HEK293 (cell line): ENCODE data around the gene DRD1.

Experiments used
- CTCF ChIA-PET: fragments of 350-600 bp; formaldehyde crosslinking; extraction: SDS; loops from one replicate; lab custom pipeline; 2021; ENCODE audit warnings: antibody characterized with exemption; lab: Yijun Ruan, JAX
- POLR2A ChIA-PET: fragments of 300-600 bp; formaldehyde crosslinking; extraction: SDS; loops from one replicate; lab custom pipeline; 2020; ENCODE audit warnings: antibody characterized with exemption, inconsistent platforms; lab: Yijun Ruan, JAX
- H3K27ac ChIP-seq: fragments of 200-500 bp; sonication (Bioruptor generic); 2 replicates; pipeline ENCODE4 v1.5.1; 2014; ENCODE audit warnings: low read depth, low read length, control low read depth, inconsistent platforms; ENCODE audit errors: extremely low read depth
- H3K36me3 ChIP-seq, 2 experiments: fragments of 200-500 bp in 1 of 2; sonication (Bioruptor generic) in 1 of 2; 1 replicate in 1 of 2; 2 replicates in 1 of 2; pipeline ENCODE4 v1.5.1; 2014 to 2017; ENCODE audit warnings: inconsistent platforms in 2 of 2, low read length in 2 of 2; ENCODE audit not compliant: control insufficient read depth in 2 of 2, insufficient read depth in 1 of 2
- H3K4me1 ChIP-seq: fragments of 200-500 bp; sonication (Bioruptor generic); 2 replicates; pipeline ENCODE4 v1.5.1; 2014; ENCODE audit warnings: mild to moderate bottlenecking, low read length, inconsistent platforms; ENCODE audit not compliant: control insufficient read depth, insufficient read depth
- H3K4me3 ChIP-seq: 2 replicates; pipeline ENCODE4 v1.5.1; 2011; ENCODE audit warnings: low read depth, mild to moderate bottlenecking, control low read depth, low read length, moderate library complexity
- H3K9me3 ChIP-seq: fragments of 200-500 bp; sonication (Bioruptor generic); 2 replicates; pipeline ENCODE4 v1.5.1; 2014; ENCODE audit warnings: low read depth, low read length, inconsistent platforms; ENCODE audit not compliant: control insufficient read depth, insufficient read depth
- EGR2 ChIP-seq: fragments of 450-650 bp; formaldehyde crosslinking; IDR thresholded peaks from 2 replicates; pipeline ENCODE4 v1.5.1; 2016; ENCODE audit warnings: low read depth, missing biosample characterization, missing genetic modification characterization
- GLIS2 ChIP-seq: fragments of 450-650 bp; formaldehyde crosslinking; IDR thresholded peaks from 2 replicates; pipeline ENCODE4 v1.5.1; 2016; ENCODE audit warnings: missing biosample characterization, missing genetic modification characterization
- HIC1 ChIP-seq: fragments of 450-650 bp; formaldehyde crosslinking; IDR thresholded peaks from 2 replicates; pipeline ENCODE4 v1.5.1; 2016; ENCODE audit warnings: missing biosample characterization, missing genetic modification characterization
- HOXA7 ChIP-seq: sonication (generic); formaldehyde crosslinking; IDR thresholded peaks from 2 replicates; pipeline ENCODE4 v1.8.1; 2022; ENCODE audit warnings: missing genetic modification reagents, borderline replicate concordance
- INSM2 ChIP-seq: fragments of 450-650 bp; formaldehyde crosslinking; IDR thresholded peaks from 2 replicates; pipeline ENCODE4 v1.5.1; 2016; ENCODE audit warnings: missing biosample characterization, missing genetic modification characterization
- MZF1 ChIP-seq: fragments of 450-650 bp; formaldehyde crosslinking; IDR thresholded peaks from 2 replicates; pipeline ENCODE4 v1.5.1; 2017; ENCODE audit warnings: missing biosample characterization, missing genetic modification characterization, borderline replicate concordance
- PRDM1 ChIP-seq: fragments of 450-650 bp; formaldehyde crosslinking; IDR thresholded peaks from 2 replicates; pipeline ENCODE4; 2016; ENCODE audit warnings: missing biosample characterization, missing genetic modification characterization
- YY1 ChIP-seq: fragments of 450-650 bp; formaldehyde crosslinking; IDR thresholded peaks from 2 replicates; pipeline ENCODE4 v1.5.1; 2018; ENCODE audit warnings: missing biosample characterization, missing genetic modification characterization
- YY2 ChIP-seq: fragments of 450-650 bp; formaldehyde crosslinking; IDR thresholded peaks from 2 replicates; pipeline ENCODE4 v1.5.1; 2016; ENCODE audit warnings: missing biosample characterization, missing genetic modification characterization
- ZBTB26 ChIP-seq: fragments of 450-650 bp; formaldehyde crosslinking; optimal IDR thresholded peaks from 2 replicates; pipeline ENCODE3; 2016; ENCODE audit warnings: missing biosample characterization, mild to moderate bottlenecking, missing genetic modification characterization
- ZBTB44 ChIP-seq: fragments of 450-650 bp; IDR thresholded peaks from 2 replicates; pipeline ENCODE4 v1.5.1; 2018; ENCODE audit warnings: missing biosample characterization, mild to moderate bottlenecking, missing genetic modification characterization
- ZBTB7A ChIP-seq: fragments of 450-650 bp; formaldehyde crosslinking; IDR thresholded peaks from 2 replicates; pipeline ENCODE4 v1.5.1; 2016; ENCODE audit warnings: low read depth, missing biosample characterization, missing genetic modification characterization
- ZBTB8A ChIP-seq: fragments of 450-650 bp; formaldehyde crosslinking; IDR thresholded peaks from 2 replicates; pipeline ENCODE4 v1.5.1; 2016; ENCODE audit warnings: missing biosample characterization, missing genetic modification characterization
- ZEB2 ChIP-seq: fragments of 450-650 bp; formaldehyde crosslinking; IDR thresholded peaks from 2 replicates; pipeline ENCODE4 v1.5.1; 2016; ENCODE audit warnings: missing biosample characterization, missing genetic modification characterization
- ZIC2 ChIP-seq: fragments of 450-650 bp; formaldehyde crosslinking; IDR thresholded peaks from 2 replicates; pipeline ENCODE4 v1.5.1; 2016; ENCODE audit warnings: missing biosample characterization, missing genetic modification characterization
- ZNF132 ChIP-seq: fragments of 450-650 bp; formaldehyde crosslinking; IDR thresholded peaks from 2 replicates; pipeline ENCODE4 v1.5.1; 2017; ENCODE audit warnings: missing biosample characterization, missing genetic modification characterization, borderline replicate concordance
- ZNF155 ChIP-seq: fragments of 450-650 bp; formaldehyde crosslinking; IDR thresholded peaks from 2 replicates; pipeline ENCODE4 v1.5.1; 2016; ENCODE audit warnings: missing biosample characterization, missing genetic modification characterization
- ZNF248 ChIP-seq: fragments of 450-650 bp; formaldehyde crosslinking; IDR thresholded peaks from 2 replicates; pipeline ENCODE4 v1.5.1; 2017; ENCODE audit warnings: missing biosample characterization, missing genetic modification characterization
- ZNF335 ChIP-seq: fragments of 450-650 bp; formaldehyde crosslinking; conservative IDR thresholded peaks from 2 replicates; pipeline ENCODE4 v1.5.1; 2016; ENCODE audit warnings: missing biosample characterization, missing genetic modification characterization
- ZNF366 ChIP-seq: fragments of 450-650 bp; formaldehyde crosslinking; conservative IDR thresholded peaks from 2 replicates; pipeline ENCODE4 v1.5.1; 2016; ENCODE audit warnings: missing biosample characterization, missing genetic modification characterization
- ZNF449 ChIP-seq: fragments of 450-650 bp; formaldehyde crosslinking; IDR thresholded peaks from 2 replicates; pipeline ENCODE4 v1.5.1; 2017; ENCODE audit warnings: missing biosample characterization, mild to moderate bottlenecking, missing genetic modification characterization, moderate library complexity
- ZNF473 ChIP-seq: fragments of 450-650 bp; formaldehyde crosslinking; IDR thresholded peaks from 2 replicates; pipeline ENCODE4 v1.5.1; 2017; ENCODE audit warnings: missing biosample characterization, missing genetic modification characterization
- ZNF549 ChIP-seq: fragments of 450-650 bp; IDR thresholded peaks from 2 replicates; pipeline ENCODE4 v1.5.1; 2018; ENCODE audit warnings: missing biosample characterization, missing genetic modification characterization, mild to moderate bottlenecking, inconsistent platforms, moderate library complexity
- ZNF561 ChIP-seq: fragments of 450-650 bp; IDR thresholded peaks from 2 replicates; pipeline ENCODE4 v1.5.1; 2018; ENCODE audit warnings: missing biosample characterization, missing genetic modification characterization, borderline replicate concordance
- ZNF626 ChIP-seq: fragments of 450-650 bp; sonication (Bioruptor Pico); formaldehyde crosslinking; IDR thresholded peaks from 2 replicates; pipeline ENCODE4 v1.5.1; 2018; ENCODE audit warnings: missing biosample characterization, missing genetic modification characterization, inconsistent platforms
- ZNF76 ChIP-seq: fragments of 450-650 bp; formaldehyde crosslinking; IDR thresholded peaks from 2 replicates; pipeline ENCODE4; 2016; ENCODE audit warnings: low read depth, missing biosample characterization, missing genetic modification characterization, borderline replicate concordance
- ZNF837 ChIP-seq: fragments of 450-650 bp; formaldehyde crosslinking; IDR thresholded peaks from 2 replicates; pipeline ENCODE4 v1.5.1; 2016; ENCODE audit warnings: missing biosample characterization, missing genetic modification characterization
- ZXDB ChIP-seq: fragments of 450-650 bp; formaldehyde crosslinking; IDR thresholded peaks from 2 replicates; pipeline ENCODE4 v1.5.1; 2016; ENCODE audit warnings: missing biosample characterization, missing genetic modification characterization

DRD1 gene

GRCh38 chr5:175478384-175479124 lies 34.6 kb upstream of the DRD1 start, which contains the start of gene SFXN1 (continued):
- no peak for TF ChIP-seq INSM2
- no peak for TF ChIP-seq ZNF837 (tag by site-specific recombination)
- TF ChIP-seq ZNF76 (tag by site-specific recombination) = peak; percentile 19; the same call in 1 of the 2 replicates
- peak; percentile 53; the same call in 1 of the 2 replicates for TF ChIP-seq ZBTB7A (tag by site-specific recombination)
- no peak for TF ChIP-seq ZNF248 (tag by site-specific recombination)
- no peak for TF ChIP-seq ZNF132 (tag by site-specific recombination)
- peak; percentile 44; the same call in 1 of the 2 replicates for TF ChIP-seq GLIS2 (tag by site-specific recombination)
- peak; percentile 85 for TF ChIP-seq YY1 (tag by site-specific recombination)
- TF ChIP-seq ZBTB44 (tag by site-specific recombination) = 0 out of 2 replicates have a peak, but pooled peaks have one; percentile 12
- TF ChIP-seq ZNF561 = 0 out of 2 replicates have a peak, but pooled peaks have one; percentile 19
- peak; percentile 69 for TF ChIP-seq ZXDB (tag by site-specific recombination)
- peak; percentile 94 for TF ChIP-seq ZBTB26 (tag by site-specific recombination)
- no peak for TF ChIP-seq MZF1
- TF ChIP-seq PRDM1 (tag by site-specific recombination) = no peak
- no peak for TF ChIP-seq ZNF626 (tag by site-specific recombination)
- no peak; the same call in 1 of the 2 replicates for TF ChIP-seq ZBTB8A (tag by site-specific recombination)
- TF ChIP-seq HOXA7 (CRISPR knock-in tag) = no peak
- TF ChIP-seq ZNF549 (tag by site-specific recombination) = peak; percentile 30; the same call in 1 of the 2 replicates
- peak; percentile 72 for TF ChIP-seq YY2
- no peak for TF ChIP-seq ZNF473 (tag by site-specific recombination)
- TF ChIP-seq ZIC2 (tag by site-specific recombination) = peak; percentile 12; the same call in 1 of the 2 replicates
- TF ChIP-seq ZNF366 (tag by site-specific recombination) = no peak

GRCh38 chr5:175478008-175478383 lies 34.0 kb upstream of the DRD1 start:
- Histone ChIP-seq H3K4me1 (no peaks in the 10 kb centered on the region), H3K36me3 (peaks cover 5 to 25% of the 10 kb centered on the region in 2 experiments), H3K9me3 (no peaks in the 10 kb centered on the region), H3K4me3 (peak overlapping the region; percentile 92), H3K27ac (no peak overlapping the region)
- POLR2A ChIA-PET = interaction anchor here (0.6 to 1.0 kb wide), 2 partner anchors 10 to 11 kb away, joined by 3 read pairs; no protein-coding TSS in a partner anchor
- CTCF ChIA-PET = interaction anchor here (3.5 kb wide), 1 partner anchor 12 kb away, joined by 36 read pairs; no protein-coding TSS in a partner anchor
- TF ChIP-seq EGR2 (tag by site-specific recombination) (peak; percentile 38), ZEB2 (0 out of 2 replicates have a peak, but pooled peaks have one; percentile 11), ZNF76 (tag by site-specific recombination) (no peak), ZNF155 (no peak), ZNF335 (peak; percentile 67), HIC1 (tag by site-specific recombination) (peak; percentile 35; the same call in 1 of the 2 replicates), ZNF449 (tag by site-specific recombination) (peak; percentile 62; the same call in 1 of the 2 replicates)
